ENCODE results near the gene ALPP.
"Not testable (repeated sequence)": the region's sequence is repeated elsewhere in the genome, so short reads cannot be mapped to it uniquely, and the experiment has no call there.

Gene ALPP

GRCh38 chr2:232334885-232335205 lies 43.7 kb upstream of the ALPP start:
- H3K27ac ChIP-seq (ENCODE audit: low read depth, low read length); H3K9me3 ChIP-seq (ENCODE audit: control insufficient read depth in 5 of 5, low read length in 5 of 5); H3K27me3 ChIP-seq (ENCODE audit: control insufficient read depth in 5 of 5, insufficient read depth in 4 of 5, low read length in 5 of 5); H3K9ac ChIP-seq (ENCODE audit: low read length in 5 of 5); H3K4me3 ChIP-seq (ENCODE audit: low read depth in 1 of 5, low read length in 5 of 5): not testable (repeated sequence)
- Histone ChIP-seq H3K4me1 (ENCODE audit: control insufficient read depth in 5 of 5, insufficient read depth in 5 of 5, low read length in 5 of 5) (peaks cover 0 to 10% (median 0%) of the 10 kb centered on the region in 5 donors), H3K36me3 (ENCODE audit: control insufficient read depth in 5 of 5, insufficient read depth in 5 of 5, low read length in 5 of 5) (peaks cover 0 to 35% (median 8%) of the 10 kb centered on the region in 5 donors)

DNA sequence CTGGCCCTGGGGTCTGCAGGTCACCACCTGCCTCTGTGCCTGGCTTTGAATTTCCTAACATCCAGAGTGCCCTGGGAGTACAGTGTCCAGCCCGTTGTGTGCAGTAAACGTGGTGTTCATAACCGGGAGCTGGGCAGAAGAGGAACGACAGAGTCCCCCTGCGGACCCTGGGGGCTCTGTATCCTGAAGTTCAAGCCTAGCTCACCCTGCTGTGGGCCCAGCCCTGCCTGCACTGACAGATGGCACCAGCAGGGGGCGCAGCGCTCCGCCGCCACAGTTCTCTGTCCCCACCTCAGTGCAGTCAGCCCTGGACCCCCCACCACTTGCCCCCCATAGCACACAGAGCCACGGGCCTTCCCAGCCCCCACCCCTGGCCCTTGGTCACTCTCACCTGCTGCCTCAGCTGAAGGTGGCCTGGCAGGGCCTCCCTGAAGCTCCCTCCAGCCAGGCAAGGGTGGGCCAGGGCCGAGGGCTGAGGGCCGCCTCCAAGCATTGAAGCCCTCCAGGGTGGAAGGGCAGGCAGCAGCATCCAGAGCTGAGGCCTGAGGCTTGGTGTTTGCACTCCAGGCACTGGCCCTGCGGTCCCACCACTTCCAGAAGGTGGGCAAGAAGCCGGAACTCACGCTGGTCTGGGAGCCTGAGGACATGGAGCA lies 43.2 kb upstream of the ALPP start:
- Histone ChIP-seq H3K4me1 (ENCODE audit: control insufficient read depth in 5 of 5, insufficient read depth in 5 of 5, low read length in 5 of 5) (peaks cover 0 to 11% (median 0%) of the 10 kb centered on the region in 5 donors), H3K36me3 (ENCODE audit: control insufficient read depth in 5 of 5, insufficient read depth in 5 of 5, low read length in 5 of 5) (peaks cover 0 to 33% (median 8%) of the 10 kb centered on the region in 5 donors)
- H3K9me3 ChIP-seq (ENCODE audit: control insufficient read depth in 5 of 5, low read length in 5 of 5); H3K27me3 ChIP-seq (ENCODE audit: control insufficient read depth in 5 of 5, insufficient read depth in 4 of 5, low read length in 5 of 5); H3K4me3 ChIP-seq (ENCODE audit: low read depth in 1 of 5, low read length in 5 of 5); H3K9ac ChIP-seq (ENCODE audit: low read length in 5 of 5); H3K27ac ChIP-seq (ENCODE audit: low read depth, low read length): not testable (repeated sequence)

GRCh38 chr2:232335859-232336215 lies 42.7 kb upstream of the ALPP start:
- H3K27me3 ChIP-seq (ENCODE audit: control insufficient read depth in 5 of 5, insufficient read depth in 4 of 5, low read length in 5 of 5): no peaks in the 10 kb centered on the region
- no peak overlapping the region for H3K4me3 ChIP-seq (ENCODE audit: low read depth in 1 of 5, low read length in 5 of 5)
- no peaks in the 10 kb centered on the region for H3K9me3 ChIP-seq (ENCODE audit: control insufficient read depth in 5 of 5, low read length in 5 of 5)
- no peak overlapping the region for H3K27ac ChIP-seq (ENCODE audit: low read depth, low read length)
- peaks cover 0 to 11% (median 0%) of the 10 kb centered on the region in 5 donors for H3K4me1 ChIP-seq (ENCODE audit: control insufficient read depth in 5 of 5, insufficient read depth in 5 of 5, low read length in 5 of 5)
- H3K9ac ChIP-seq (ENCODE audit: low read length in 5 of 5): no peak overlapping the region
- peaks cover 0 to 32% (median 8%) of the 10 kb centered on the region in 5 donors for H3K36me3 ChIP-seq (ENCODE audit: control insufficient read depth in 5 of 5, insufficient read depth in 5 of 5, low read length in 5 of 5)

DNA sequence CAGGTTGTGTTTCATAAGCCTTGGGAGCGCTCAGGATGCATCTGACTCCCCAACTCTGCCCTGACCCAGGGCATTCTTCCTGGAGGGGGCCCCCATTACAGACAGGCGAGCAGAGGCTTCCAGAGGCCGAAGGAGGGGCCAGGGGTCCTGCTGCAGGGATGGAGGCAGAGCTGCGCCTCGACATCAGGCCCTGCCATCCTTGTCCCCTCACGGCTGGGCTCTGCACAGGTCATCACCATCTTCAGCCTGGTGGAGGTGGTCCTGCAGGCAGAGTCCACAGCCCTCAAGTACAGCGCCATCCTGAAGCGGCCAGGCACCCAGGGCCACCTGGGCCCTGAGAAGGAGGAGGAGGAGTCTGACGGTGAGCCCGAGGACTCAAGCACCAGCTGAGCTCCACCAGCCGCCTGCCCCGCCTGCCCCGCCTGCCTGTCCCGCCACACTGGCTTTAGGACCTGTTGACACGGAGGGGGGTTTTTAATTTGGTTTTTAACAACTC lies 42.3 kb upstream of the ALPP start:
- Histone ChIP-seq H3K9ac (ENCODE audit: low read length in 5 of 5) (no peak overlapping the region), H3K36me3 (ENCODE audit: control insufficient read depth in 5 of 5, insufficient read depth in 5 of 5, low read length in 5 of 5) (peaks cover 0 to 32% (median 8%) of the 10 kb centered on the region in 5 donors), H3K27me3 (ENCODE audit: control insufficient read depth in 5 of 5, insufficient read depth in 4 of 5, low read length in 5 of 5) (no peaks in the 10 kb centered on the region)

GRCh38 chr2:232336981-232337720 lies 41.4 kb upstream of the ALPP start:
- Histone ChIP-seq H3K4me1 (ENCODE audit: control insufficient read depth in 5 of 5, insufficient read depth in 5 of 5, low read length in 5 of 5) (peaks cover 0 to 11% (median 0%) of the 10 kb centered on the region in 5 donors), H3K27ac (ENCODE audit: low read depth, low read length) (no peak overlapping the region), H3K4me3 (ENCODE audit: low read depth in 1 of 5, low read length in 5 of 5) (no peak overlapping the region), H3K36me3 (ENCODE audit: control insufficient read depth in 5 of 5, insufficient read depth in 5 of 5, low read length in 5 of 5) (peaks cover 0 to 32% (median 8%) of the 10 kb centered on the region in 5 donors), H3K9me3 (ENCODE audit: control insufficient read depth in 5 of 5, low read length in 5 of 5) (no peaks in the 10 kb centered on the region), H3K9ac (ENCODE audit: low read length in 5 of 5) (no peak overlapping the region), H3K27me3 (ENCODE audit: control insufficient read depth in 5 of 5, insufficient read depth in 4 of 5, low read length in 5 of 5) (no peaks in the 10 kb centered on the region)

More for the DNA sequence above, 42.3 kb upstream of the ALPP start:
- Histone ChIP-seq H3K27ac (ENCODE audit: low read depth, low read length) (no peak overlapping the region), H3K4me1 (ENCODE audit: control insufficient read depth in 5 of 5, insufficient read depth in 5 of 5, low read length in 5 of 5) (peaks cover 0 to 11% (median 0%) of the 10 kb centered on the region in 5 donors), H3K9me3 (ENCODE audit: control insufficient read depth in 5 of 5, low read length in 5 of 5) (no peaks in the 10 kb centered on the region), H3K4me3 (ENCODE audit: low read depth in 1 of 5, low read length in 5 of 5) (no peak overlapping the region)

DNA sequence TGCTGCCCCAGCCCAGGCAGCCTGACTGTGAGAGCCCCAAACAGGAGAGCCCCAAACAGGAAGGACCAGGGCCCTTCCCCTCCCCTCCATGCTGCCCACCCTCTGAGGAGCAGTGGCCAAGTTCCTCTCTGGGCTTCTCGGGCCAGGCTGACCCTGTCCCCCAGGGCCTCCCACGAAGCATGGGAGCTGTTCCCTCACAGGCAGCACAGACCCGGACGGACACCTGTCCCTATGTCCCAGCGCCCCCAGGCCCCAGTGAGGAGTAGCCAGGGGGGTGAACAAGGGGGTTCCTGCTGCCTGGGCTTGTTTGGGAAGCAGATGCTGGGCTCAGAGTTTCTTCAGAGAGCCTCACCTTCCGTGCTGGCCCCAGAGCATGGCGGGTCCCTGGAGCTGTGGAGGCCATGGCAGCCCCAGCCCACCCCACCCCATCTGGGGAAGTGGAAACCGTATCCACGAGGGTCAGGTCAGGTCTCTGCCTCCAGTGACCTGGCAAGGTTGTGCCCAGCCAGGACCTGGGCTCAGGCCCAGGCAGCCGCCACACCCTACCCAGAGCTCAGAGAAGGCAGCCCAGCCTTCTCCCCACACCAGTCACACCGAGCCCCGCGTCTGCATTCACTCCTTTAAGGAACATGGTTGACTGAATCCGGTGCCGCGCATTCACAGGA lies 40.3 kb upstream of the ALPP start:
- not testable (repeated sequence) for H3K27me3 ChIP-seq (ENCODE audit: control insufficient read depth in 5 of 5, insufficient read depth in 4 of 5, low read length in 5 of 5); H3K27ac ChIP-seq (ENCODE audit: low read depth, low read length); H3K4me3 ChIP-seq (ENCODE audit: low read depth in 1 of 5, low read length in 5 of 5); H3K9ac ChIP-seq (ENCODE audit: low read length in 5 of 5); H3K9me3 ChIP-seq (ENCODE audit: control insufficient read depth in 5 of 5, low read length in 5 of 5)
- Histone ChIP-seq H3K36me3 (ENCODE audit: control insufficient read depth in 5 of 5, insufficient read depth in 5 of 5, low read length in 5 of 5) (peaks cover 0 to 32% (median 8%) of the 10 kb centered on the region in 5 donors), H3K4me1 (ENCODE audit: control insufficient read depth in 5 of 5, insufficient read depth in 5 of 5, low read length in 5 of 5) (peaks cover 0 to 11% (median 0%) of the 10 kb centered on the region in 5 donors)

DNA sequence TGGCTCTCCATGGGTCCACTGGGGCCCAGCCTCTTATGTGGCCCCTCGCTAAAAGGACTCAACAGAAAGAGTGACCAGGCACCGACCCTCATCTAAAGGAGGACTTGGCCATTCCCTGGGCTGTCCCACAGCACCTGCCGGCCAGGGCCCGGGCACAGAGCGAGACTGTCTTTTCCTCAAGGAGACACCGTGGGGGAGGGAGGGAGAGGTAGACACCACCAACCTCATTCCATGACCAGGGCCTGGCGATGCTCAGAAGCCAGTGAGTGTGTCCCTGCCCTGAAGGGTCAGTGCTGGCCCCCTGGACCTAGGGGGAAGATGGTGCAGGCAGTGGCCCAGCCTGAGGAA lies 39.8 kb upstream of the ALPP start:
- Histone ChIP-seq H3K36me3 (ENCODE audit: control insufficient read depth in 5 of 5, insufficient read depth in 5 of 5, low read length in 5 of 5) (peaks cover 0 to 27% (median 6%) of the 10 kb centered on the region in 5 donors), H3K27ac (ENCODE audit: low read depth, low read length) (no peak overlapping the region), H3K4me1 (ENCODE audit: control insufficient read depth in 5 of 5, insufficient read depth in 5 of 5, low read length in 5 of 5) (peaks cover 0 to 11% (median 0%) of the 10 kb centered on the region in 5 donors), H3K9me3 (ENCODE audit: control insufficient read depth in 5 of 5, low read length in 5 of 5) (peaks cover 0 to 4% (median 0%) of the 10 kb centered on the region in 5 donors), H3K4me3 (ENCODE audit: low read depth in 1 of 5, low read length in 5 of 5) (no peak overlapping the region), H3K9ac (ENCODE audit: low read length in 5 of 5) (no peak overlapping the region), H3K27me3 (ENCODE audit: control insufficient read depth in 5 of 5, insufficient read depth in 4 of 5, low read length in 5 of 5) (no peaks in the 10 kb centered on the region)

GRCh38 chr2:232339121-232340081 lies 39.1 kb upstream of the ALPP start:
- H3K27ac ChIP-seq (ENCODE audit: low read depth, low read length): no peak overlapping the region
- H3K4me3 ChIP-seq (ENCODE audit: low read depth in 1 of 5, low read length in 5 of 5): no peak overlapping the region
- peaks cover 0 to 20% (median 5%) of the 10 kb centered on the region in 5 donors for H3K36me3 ChIP-seq (ENCODE audit: control insufficient read depth in 5 of 5, insufficient read depth in 5 of 5, low read length in 5 of 5)
- H3K9ac ChIP-seq (ENCODE audit: low read length in 5 of 5): no peak overlapping the region
- H3K4me1 ChIP-seq (ENCODE audit: control insufficient read depth in 5 of 5, insufficient read depth in 5 of 5, low read length in 5 of 5): peaks cover 0 to 11% (median 0%) of the 10 kb centered on the region in 5 donors
- H3K27me3 ChIP-seq (ENCODE audit: control insufficient read depth in 5 of 5, insufficient read depth in 4 of 5, low read length in 5 of 5): no peaks in the 10 kb centered on the region
- H3K9me3 ChIP-seq (ENCODE audit: control insufficient read depth in 5 of 5, low read length in 5 of 5): peaks cover 0 to 4% (median 0%) of the 10 kb centered on the region in 5 donors

GRCh38 chr2:232340171-232340935 lies 38.2 kb upstream of the ALPP start:
- peaks cover 0 to 3% (median 0%) of the 10 kb centered on the region in 5 donors for H3K27me3 ChIP-seq (ENCODE audit: control insufficient read depth in 5 of 5, insufficient read depth in 4 of 5, low read length in 5 of 5)
- no peak overlapping the region for H3K9ac ChIP-seq (ENCODE audit: low read length in 5 of 5)
- H3K4me3 ChIP-seq (ENCODE audit: low read depth in 1 of 5, low read length in 5 of 5): no peak overlapping the region
- H3K27ac ChIP-seq (ENCODE audit: low read depth, low read length): no peak overlapping the region
- H3K36me3 ChIP-seq (ENCODE audit: control insufficient read depth in 5 of 5, insufficient read depth in 5 of 5, low read length in 5 of 5): peaks cover 0 to 19% (median 5%) of the 10 kb centered on the region in 5 donors
- peaks cover 0 to 4% (median 0%) of the 10 kb centered on the region in 5 donors for H3K9me3 ChIP-seq (ENCODE audit: control insufficient read depth in 5 of 5, low read length in 5 of 5)
- peaks cover 0 to 11% (median 0%) of the 10 kb centered on the region in 5 donors for H3K4me1 ChIP-seq (ENCODE audit: control insufficient read depth in 5 of 5, insufficient read depth in 5 of 5, low read length in 5 of 5)
